ENCODE results near the gene PLD1.
A peak's percentile ranks its signal among the peaks of the same experiment; 100 is the strongest.

Gene PLD1

GRCh38 chr3:171838218-171838720, 28.0 kb upstream of the PLD1 start:
- peak; percentile 60 for DNase-seq

GRCh38 chr3:171837698-171838097, 27.4 kb upstream of the PLD1 start:
- no peak for DNase-seq

DNA sequence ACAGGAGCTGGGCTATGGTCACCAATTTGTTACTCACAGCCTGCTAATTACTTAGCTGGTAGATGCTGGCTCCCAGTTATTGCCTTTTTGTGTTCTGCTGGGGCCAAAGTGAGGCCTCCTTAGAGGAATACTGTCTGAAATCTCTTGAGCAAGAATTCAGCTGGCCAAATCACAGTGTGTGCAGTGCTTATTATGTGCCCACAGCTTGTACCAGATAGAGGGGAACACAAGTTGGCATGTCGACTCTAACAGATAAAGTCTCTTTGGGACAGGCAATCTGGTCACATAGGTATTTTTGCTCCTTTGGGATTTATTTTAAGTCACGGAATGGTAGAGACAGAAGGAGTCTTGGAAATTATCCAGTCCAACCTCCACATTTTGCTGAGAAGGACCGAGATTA, 26.6 kb upstream of the PLD1 start:
- DNase-seq, result no peak

DNA sequence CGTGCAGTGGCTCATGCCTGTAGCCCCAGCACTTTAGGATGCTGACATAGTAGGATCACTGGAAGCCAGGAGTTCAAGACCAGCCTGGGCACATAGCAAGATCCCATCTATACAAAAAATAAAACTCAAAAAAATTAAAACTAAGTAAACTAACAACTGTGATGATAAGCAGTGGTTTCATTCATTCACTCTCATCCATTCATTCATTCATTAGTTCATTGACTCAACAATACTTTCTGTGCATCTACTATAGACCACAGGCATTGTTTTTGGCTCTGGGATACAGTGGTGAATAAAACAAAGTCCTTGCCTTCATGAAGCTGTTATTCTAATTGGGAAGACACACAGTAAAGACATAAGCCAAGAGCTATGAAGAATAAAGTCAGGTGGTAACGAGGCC, 25.3 kb upstream of the PLD1 start:
- no peak for DNase-seq

DNA sequence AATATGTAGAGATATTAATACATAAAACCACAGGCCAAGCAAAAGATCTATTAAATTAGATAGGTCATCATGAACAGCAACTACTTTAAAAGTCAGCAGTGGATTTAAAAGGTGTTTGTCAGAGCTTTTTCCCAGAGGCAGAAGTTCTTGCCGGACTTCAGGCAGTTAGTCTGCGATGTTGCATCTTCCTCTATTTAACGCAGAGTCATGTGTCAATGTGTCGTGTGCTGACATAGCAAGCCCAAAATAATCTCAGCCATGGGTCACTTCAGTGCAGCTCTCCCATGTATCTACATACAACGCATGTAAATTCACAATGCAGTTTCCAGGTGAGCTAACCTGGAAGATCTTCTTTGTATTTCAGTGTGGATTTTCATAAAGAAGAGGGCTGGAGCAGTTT, 24.8 kb upstream of the PLD1 start:
- no peak for DNase-seq

DNA sequence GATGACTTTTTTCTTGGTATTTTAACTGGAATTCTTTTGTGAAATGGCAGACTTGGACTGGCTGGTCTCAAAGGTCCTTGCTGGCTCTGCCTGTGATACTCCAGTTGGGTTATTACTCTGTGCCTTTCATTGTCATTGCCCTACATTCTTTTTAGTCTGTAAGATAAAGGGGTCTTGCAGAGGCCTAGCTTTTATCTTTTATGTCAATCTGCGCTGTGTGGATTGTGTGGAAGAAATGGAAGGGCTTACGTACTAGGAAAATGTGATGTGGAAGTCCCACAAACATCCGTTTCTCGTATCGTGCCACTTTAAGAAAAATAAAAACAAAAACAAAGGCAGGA, 24.1 kb upstream of the PLD1 start:
- no peak for DNase-seq

GRCh38 chr3:171833789-171834460, 23.6 kb upstream of the PLD1 start:
- peak; percentile 48 for DNase-seq

- no peak for DNase-seq
Measured at GRCh38 chr3:171832989-171833388, 22.7 kb upstream of the PLD1 start.

DNA sequence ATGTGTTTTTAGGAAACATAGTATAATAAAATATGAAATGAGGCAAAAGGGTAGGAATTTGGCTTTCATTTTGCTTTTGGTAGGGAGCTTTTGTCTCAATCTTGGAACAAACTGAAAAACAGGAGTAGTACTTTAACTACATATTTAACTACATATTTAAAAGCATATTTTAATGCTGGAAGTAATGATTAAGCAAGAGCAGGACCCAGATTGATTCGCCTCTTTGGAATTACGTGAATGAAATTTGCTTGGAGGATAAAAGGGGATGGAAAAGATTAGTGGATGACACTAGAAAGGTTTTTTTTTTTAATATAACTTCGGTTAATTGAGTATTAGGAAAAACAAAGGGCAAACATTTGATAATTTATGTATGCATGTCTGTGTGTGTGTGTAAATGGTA, 21.7 kb upstream of the PLD1 start:
- DNase-seq, result no peak

DNA sequence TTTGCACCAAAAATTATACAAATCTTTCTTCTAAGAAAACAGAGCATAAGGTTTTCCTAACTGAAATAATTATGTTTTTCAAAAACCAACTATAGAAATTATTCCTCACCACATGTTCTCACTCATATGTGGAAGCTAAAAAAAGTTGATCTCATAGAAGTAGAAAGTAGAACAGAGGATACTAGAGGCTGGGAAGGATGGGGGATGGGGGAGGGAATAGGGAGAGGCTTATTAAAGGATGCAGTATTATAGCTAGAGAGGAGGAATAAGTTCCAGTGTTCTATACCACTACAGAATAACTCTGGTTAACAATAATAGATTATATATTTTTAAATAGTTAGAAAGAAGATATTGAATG, 20.2 kb upstream of the PLD1 start:
- no peak for DNase-seq

DNA sequence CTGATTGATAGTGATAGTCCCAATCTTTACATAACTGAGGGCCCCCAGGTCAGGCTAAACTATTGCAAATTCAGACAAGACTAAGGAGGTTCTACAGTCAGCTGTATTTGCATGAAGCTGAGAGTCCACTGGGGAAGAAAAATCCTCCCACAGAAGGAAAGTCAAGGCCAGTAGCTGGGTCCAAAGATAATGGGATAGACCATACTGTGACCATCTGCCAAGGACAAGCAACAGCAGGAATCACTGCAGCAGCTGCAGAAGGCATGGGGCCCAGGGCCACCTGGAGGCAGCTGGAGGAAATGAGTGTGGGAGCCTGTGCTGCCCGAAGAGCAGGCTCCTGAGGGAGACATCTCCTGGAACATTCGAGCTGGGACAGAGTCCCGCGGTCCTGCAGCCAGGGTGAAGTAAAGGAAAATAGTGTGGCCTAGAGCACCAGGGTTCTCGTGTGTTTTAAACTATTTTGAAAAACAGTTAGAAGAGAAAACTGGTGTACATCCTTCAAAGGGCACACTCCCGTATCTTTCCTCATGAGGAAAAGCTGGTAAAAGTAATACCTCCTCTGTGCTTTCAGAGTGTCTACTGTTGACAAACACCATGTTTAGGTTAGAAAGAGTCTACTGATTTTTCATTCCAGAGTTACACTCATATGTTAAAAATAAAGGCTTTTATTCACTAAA, 19.7 kb upstream of the PLD1 start:
- peak; percentile 81 for DNase-seq

- no peak for DNase-seq
Measured at GRCh38 chr3:171828902-171829770, 18.9 kb upstream of the PLD1 start.

GRCh38 chr3:171827836-171828458, 17.7 kb upstream of the PLD1 start:
- DNase-seq, result no peak

GRCh38 chr3:171827385-171827784, 17.1 kb upstream of the PLD1 start:
- no peak for DNase-seq

GRCh38 chr3:171825222-171825828, 15.0 kb upstream of the PLD1 start:
- DNase-seq, result no peak

DNA sequence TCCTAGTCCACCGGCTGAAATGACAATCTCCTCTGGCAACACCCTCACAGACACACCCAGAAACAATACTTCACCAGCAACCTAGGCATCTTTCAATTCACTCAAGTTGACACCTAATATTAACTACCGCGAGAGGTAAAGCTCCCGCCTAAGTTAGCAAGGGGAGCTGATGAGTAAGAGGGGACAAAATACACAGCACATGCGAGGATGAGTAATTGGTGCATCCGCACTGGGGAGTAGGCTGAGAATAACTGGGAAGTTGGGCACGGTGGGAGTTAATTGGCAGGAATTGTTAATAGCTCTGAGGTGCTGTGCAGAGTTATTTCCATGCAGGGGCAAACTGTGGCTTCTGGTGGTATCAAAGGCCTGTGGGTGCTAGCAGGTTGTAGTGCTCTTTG, 14.5 kb upstream of the PLD1 start:
- no peak for DNase-seq

DNA sequence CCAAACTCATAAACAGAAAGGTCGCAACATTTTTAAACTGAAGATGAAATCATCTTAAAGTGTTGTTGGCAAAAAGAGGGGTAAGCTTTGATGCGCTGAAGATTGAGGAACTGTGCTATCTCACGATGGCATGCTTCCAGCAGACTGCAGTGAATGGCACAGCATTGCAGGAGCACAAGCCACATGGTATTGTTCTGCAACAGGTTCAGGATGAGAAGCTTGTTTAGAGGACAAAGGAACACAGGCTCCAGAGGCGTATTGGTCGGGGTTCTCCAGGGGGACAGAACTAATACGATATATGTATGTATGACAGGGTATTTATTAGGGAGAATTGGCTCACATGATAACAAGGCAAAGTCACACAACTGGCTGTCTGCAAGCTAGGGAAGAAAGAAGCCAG, 13.8 kb upstream of the PLD1 start:
- no peak for DNase-seq

DNA sequence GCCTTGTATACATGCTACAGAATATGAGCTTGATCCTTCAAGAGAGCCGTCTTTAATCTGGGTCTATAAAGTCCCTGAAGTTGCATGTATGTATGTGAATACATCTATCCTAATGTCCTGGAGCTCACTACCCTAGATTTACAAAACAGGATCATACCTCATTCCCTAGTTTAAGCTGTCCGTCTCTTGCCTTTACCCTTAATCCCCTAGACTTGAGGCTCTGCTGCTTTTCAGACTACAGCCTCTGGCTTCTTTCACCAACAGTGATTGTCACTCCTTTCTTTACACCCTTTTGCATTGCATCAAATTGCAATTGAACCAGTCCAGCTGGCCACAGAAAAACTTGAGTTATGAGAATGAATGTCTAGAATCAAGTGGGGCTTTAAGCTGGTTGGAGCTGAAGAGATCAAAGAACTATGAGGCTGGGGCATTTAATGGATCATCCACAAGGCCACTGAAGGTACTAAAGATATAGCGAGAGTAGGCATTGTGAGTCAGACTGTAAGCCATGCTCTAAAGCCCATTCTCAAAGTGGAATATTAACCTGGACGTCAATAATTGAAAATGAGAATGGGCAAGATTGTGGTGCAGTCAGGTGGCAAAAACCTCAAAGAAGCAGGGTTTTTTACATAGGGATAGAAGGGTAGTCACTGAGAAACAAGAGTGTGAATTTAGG, 12.3 kb upstream of the PLD1 start:
- no peak for DNase-seq

DNA sequence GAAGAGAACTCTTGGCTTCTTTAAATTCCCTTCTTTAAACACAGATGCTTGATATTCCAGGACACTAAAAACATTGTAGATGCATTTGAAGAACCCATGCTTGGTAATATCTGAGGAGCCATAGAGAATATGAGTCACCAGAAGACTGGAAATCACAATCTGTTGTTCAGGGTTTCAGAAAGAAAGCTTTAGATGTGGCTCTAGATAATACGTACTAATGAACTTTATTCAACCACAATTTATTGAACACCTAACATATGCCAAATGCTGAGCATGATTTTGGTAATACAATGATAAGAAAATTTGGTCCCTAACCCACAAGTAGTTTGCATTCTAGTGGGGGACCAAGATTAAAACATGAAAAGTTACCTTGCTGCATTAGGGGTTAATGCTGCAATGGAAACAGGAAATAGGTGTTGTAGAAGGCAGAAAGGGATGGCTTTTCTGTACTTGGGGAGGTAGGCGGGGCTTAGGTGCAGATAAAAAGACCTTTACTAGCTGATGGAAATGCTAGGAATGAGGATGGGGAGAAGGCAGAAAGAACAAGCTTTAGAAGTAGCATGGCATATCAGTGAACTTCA, 11.6 kb upstream of the PLD1 start:
- DNase-seq, result no peak

DNA sequence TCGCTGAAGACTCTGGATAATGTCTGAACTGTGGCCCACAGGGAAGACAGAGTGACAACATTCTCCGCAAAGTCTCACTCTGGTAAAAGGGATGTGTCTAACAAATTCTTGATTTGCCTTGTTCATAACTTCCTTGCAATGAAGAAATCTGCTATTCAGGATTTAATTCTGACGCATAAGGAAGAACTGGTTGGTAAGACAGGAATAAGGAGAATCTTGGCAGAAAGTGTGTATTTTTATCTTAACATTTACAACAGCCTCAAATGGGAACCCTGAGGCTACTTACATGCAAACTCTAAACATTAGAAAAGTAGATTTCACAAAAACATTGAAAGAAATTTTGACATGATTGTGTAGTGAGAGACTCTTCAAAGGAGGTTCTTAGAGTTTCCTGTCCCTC, 10.8 kb upstream of the PLD1 start:
- no peak for DNase-seq

- DNase-seq, result no peak
Measured at GRCh38 chr3:171817074-171817800, 7.0 kb upstream of the PLD1 start.
